Nephron (organoid): ENCODE data around the gene LSAMP.
"Not testable (repeated sequence)": the region's sequence is repeated elsewhere in the genome, so short reads cannot be mapped to it uniquely, and the experiment has no call there.

ENCODE experiments used
- H3K27ac Mint-ChIP-seq, 3 experiments: 2 replicates each; pipeline ENCODE4 v1.8.0; 2020; ENCODE audit warnings: mixed read lengths in 3 of 3, mild to moderate bottlenecking in 2 of 3, moderate library complexity in 1 of 3
- H3K27me3 Mint-ChIP-seq: 2 replicates; pipeline ENCODE4 v1.8.0; 2021; ENCODE audit warnings: low read depth, mild to moderate bottlenecking, moderate library complexity, mixed read lengths
- H3K36me3 Mint-ChIP-seq: 2 replicates; pipeline ENCODE4 v1.8.0; 2020; ENCODE audit warnings: low read depth, mixed read lengths
- H3K4me1 Mint-ChIP-seq: 2 replicates; pipeline ENCODE4 v1.8.0; 2020; ENCODE audit warnings: mixed read lengths
- H3K4me3 Mint-ChIP-seq, 3 experiments: 2 replicates each; pipeline ENCODE4 v1.8.0; 2020; ENCODE audit warnings: mild to moderate bottlenecking in 3 of 3, mixed read lengths in 3 of 3, moderate library complexity in 2 of 3
- H3K9me3 Mint-ChIP-seq: 2 replicates; pipeline ENCODE4 v1.8.0; 2020; ENCODE audit warnings: mixed read lengths
- CTCF ChIP-seq, 3 experiments: fragments of 200-600 bp; sonication (generic); IDR thresholded peaks; one replicate each; pipeline ENCODE4 v1.5.0; 2021; ENCODE audit warnings: antibody characterized with exemption in 3 of 3; ENCODE audit not compliant: unreplicated experiment in 3 of 3

Gene LSAMP

GRCh38 chr3:115803661-115804060 is 641.6 kb downstream of the LSAMP start:
- Mint-ChIP-seq H3K4me1 (peaks cover 3% of the 10 kb centered on the region), H3K36me3 (no peaks in the 10 kb centered on the region), H3K27ac (no peak overlapping the region), H3K9me3 (peaks cover 2% of the 10 kb centered on the region), H3K27me3 (peaks cover under 1% of the 10 kb centered on the region), H3K4me3 (no peak overlapping the region)
- no peak for TF ChIP-seq CTCF (IDR thresholded peaks at IDR 0.05; ENCODE audit: unreplicated experiment in 3 of 3)

GRCh38 chr3:115800489-115801075 is 644.7 kb downstream of the LSAMP start:
- no peak overlapping the region for H3K4me3 Mint-ChIP-seq

GRCh38 chr3:115800065-115800464 is 645.2 kb downstream of the LSAMP start:
- not testable (repeated sequence) for H3K9me3 Mint-ChIP-seq, H3K4me1 Mint-ChIP-seq, H3K4me3 Mint-ChIP-seq, H3K27ac Mint-ChIP-seq, H3K36me3 Mint-ChIP-seq, H3K27me3 Mint-ChIP-seq

More at GRCh38 chr3:115800489-115801075, 644.7 kb downstream of the LSAMP start:
- no peak for TF ChIP-seq CTCF (IDR thresholded peaks at IDR 0.05; ENCODE audit: unreplicated experiment in 3 of 3)
- Mint-ChIP-seq H3K27me3 (peaks cover 3% of the 10 kb centered on the region), H3K9me3 (peaks cover 2% of the 10 kb centered on the region), H3K4me1 (no peaks in the 10 kb centered on the region), H3K27ac (no peak overlapping the region), H3K36me3 (no peaks in the 10 kb centered on the region)

GRCh38 chr3:115792206-115792955 is 652.9 kb downstream of the LSAMP start:
- Mint-ChIP-seq H3K27me3 (peaks cover 3% of the 10 kb centered on the region), H3K27ac (no peak overlapping the region), H3K9me3 (no peaks in the 10 kb centered on the region), H3K36me3 (no peaks in the 10 kb centered on the region), H3K4me1 (no peaks in the 10 kb centered on the region), H3K4me3 (peak overlapping the region in 1 of 3 experiments; percentile 20)
- TF ChIP-seq CTCF (IDR thresholded peaks at IDR 0.05; ENCODE audit: unreplicated experiment in 3 of 3) = no peak

GRCh38 chr3:115791271-115792153 is 653.8 kb downstream of the LSAMP start:
- H3K4me1 Mint-ChIP-seq, H3K27ac Mint-ChIP-seq, H3K9me3 Mint-ChIP-seq, H3K27me3 Mint-ChIP-seq, H3K36me3 Mint-ChIP-seq: not testable (repeated sequence)
- H3K4me3 Mint-ChIP-seq = peak overlapping the region in 1 of 3 experiments; percentile 20

GRCh38 chr3:115790759-115791158 is 654.5 kb downstream of the LSAMP start:
- H3K4me3 Mint-ChIP-seq = no peak overlapping the region
- TF ChIP-seq CTCF (IDR thresholded peaks at IDR 0.05; ENCODE audit: unreplicated experiment in 3 of 3) = no peak
- H3K9me3 Mint-ChIP-seq = no peaks in the 10 kb centered on the region
- peaks cover 3% of the 10 kb centered on the region for H3K27me3 Mint-ChIP-seq
- H3K36me3 Mint-ChIP-seq = no peaks in the 10 kb centered on the region
- H3K4me1 Mint-ChIP-seq = peaks cover 1% of the 10 kb centered on the region
- H3K27ac Mint-ChIP-seq = no peak overlapping the region
